ENCODE measurements around the gene PIAS4.

- TF ChIP-seq CTCF (IDR thresholded peaks at IDR 0.05) (no peak), POLR2A (IDR thresholded peaks at IDR 0.05) (no peak)
Observed at GRCh38 chr19:3985643-3986259, 21.8 kb upstream of the PIAS4 start.
